GM12878 (cell line): Measurements from ENCODE around the gene LSAMP. TPM values are rescaled to one million over a fixed set of nuclear protein-coding genes. Genes with fewer than 3 reads are reported as not detected.

Experiments used
- ATAC-seq: fragments of 200-7000 bp; cut with Tn5 transposase; 3 replicates; pipeline ENCODE4 v1.9.1; 2020; ENCODE audit warnings: mild to moderate bottlenecking, moderate library complexity
- BruUV-seq: library from RNA; stranded (reverse); fragments of 400-500 nt; replicated peaks from 2 replicates; lab custom pipeline; 2021; lab: Mats Ljungman, UMichigan
- CTCF ChIA-PET: fragments of 300-600 bp; sonication (Branson Sonifier 250); formaldehyde crosslinking; extraction: SDS; loops from one replicate; lab custom pipeline; 2021; ENCODE audit warnings: inconsistent platforms; lab: Yijun Ruan, JAX
- POLR2A ChIA-PET: fragments of 350-600 bp; formaldehyde crosslinking; extraction: SDS; loops from one replicate; lab custom pipeline; 2021; ENCODE audit warnings: inconsistent platforms; lab: Charles Lee
- RAD21 ChIA-PET: fragments of 300-600 bp; sonication (Branson Sonifier 250); formaldehyde crosslinking; loops from one replicate; lab custom pipeline; 2023; ENCODE audit warnings: antibody characterized with exemption; ENCODE audit not compliant: unreplicated experiment; lab: Charles Lee
- SMC1A ChIA-PET: fragments of 300-600 bp; sonication (Branson Sonifier 250); formaldehyde crosslinking; loops from one replicate; lab custom pipeline; 2023; ENCODE audit not compliant: unreplicated experiment, uncharacterized antibody; lab: Charles Lee
- DNase-seq: peaks from one replicate; pipeline ENCODE4 v3.0.0-alpha.2; 2011; ENCODE audit warnings: low read depth, low spot score
- FAIRE-seq: peaks from 3 replicates; lab custom pipeline; 2011; peaks lifted over from hg19 to GRCh38; lab: Jason Lieb, UNC
- H2AFZ ChIP-seq: 2 replicates; pipeline ENCODE4 v1.6.0; 2011; ENCODE audit warnings: low read depth, low read length, control low read depth; ENCODE audit not compliant: control insufficient read depth
- H3K27ac ChIP-seq: 2 replicates; pipeline ENCODE4 v1.5.1; 2011; ENCODE audit warnings: control low read depth; ENCODE audit not compliant: control insufficient read depth, insufficient read depth
- H3K27me3 ChIP-seq, 2 experiments: replicated peaks in 1 of 2; 2 replicates each; pipeline versions ENCODE4 v1.6.0 to v1.6.1; 2011; ENCODE audit warnings: low read length in 1 of 2; ENCODE audit not compliant: control insufficient read depth in 2 of 2, insufficient read depth in 2 of 2
- H3K36me3 ChIP-seq, 2 experiments: 2 replicates each; pipeline ENCODE4 v1.5.1; 2011; ENCODE audit warnings: low read length in 1 of 2; ENCODE audit not compliant: control insufficient read depth in 2 of 2, insufficient read depth in 2 of 2
- H3K4me1 ChIP-seq: 2 replicates; pipeline ENCODE4 v1.6.1; 2011; ENCODE audit warnings: mild to moderate bottlenecking, low read length, moderate library complexity, mixed read lengths; ENCODE audit not compliant: control insufficient read depth, insufficient read depth
- H3K4me2 ChIP-seq: 2 replicates; pipeline ENCODE4 v1.6.0; 2011; ENCODE audit warnings: control low read depth; ENCODE audit not compliant: control insufficient read depth, insufficient read depth
- H3K4me3 ChIP-seq: fragments of 200-600 bp; sonication (generic); 2 replicates; pipeline ENCODE4 v1.5.1; 2016
- H3K79me2 ChIP-seq: 2 replicates; pipeline ENCODE4 v1.6.0; 2011; ENCODE audit warnings: low read length; ENCODE audit not compliant: control insufficient read depth, insufficient read depth
- H3K9ac ChIP-seq: 2 replicates; pipeline ENCODE4 v1.8.0; 2011; ENCODE audit warnings: low read length, control low read depth, mixed read lengths; ENCODE audit not compliant: control insufficient read depth, insufficient read depth
- H3K9me3 ChIP-seq: replicated peaks from 3 replicates; pipeline ENCODE4 v1.5.1; 2011; ENCODE audit warnings: mild to moderate bottlenecking, low read length; ENCODE audit not compliant: control insufficient read depth, insufficient read depth
- H4K20me1 ChIP-seq: 2 replicates; pipeline ENCODE4 v1.6.0; 2011; ENCODE audit not compliant: control insufficient read depth, insufficient read depth
- ZNF622 ChIP-seq: fragments of 450-650 bp; IDR thresholded peaks from 2 replicates; pipeline ENCODE4 v1.6.1; 2017; ENCODE audit warnings: mild to moderate bottlenecking, inconsistent platforms
- WGBS: methylation state at CpG from one replicate; pipeline ENCODE4 v1.1.6; 2016; ENCODE audit warnings: low lambda C conversion rate; ENCODE audit not compliant: insufficient replicate concordance, insufficient coverage; ENCODE audit errors: missing lambda C conversion rate; 5-methylcytosine and 5-hydroxymethylcytosine counted together
- in situ Hi-C: fragments of 300-500 bp; cut with MboI; formaldehyde crosslinking; loops from 9 replicates; pipeline ENCODE4 v1.14.3; 2018; ENCODE audit warnings: mixed read lengths
- intact Hi-C: fragments of 100-400 bp; cut with micrococcal nuclease; formaldehyde crosslinking; loops from one replicate; pipeline ENCODE4 v1.14.2; 2022; ENCODE audit not compliant: unreplicated experiment
- polyA plus RNA-seq, 11 experiments: library from polyadenylated mRNA; depleted of rRNA in 4 of 11; unstranded in 6 of 11; stranded (reverse) in 5 of 11; fragments of >200 nt; fragmentation: Nextera tagmentation in 4 of 11; fragmentation: Illumina TruSeq in 1 of 11; extraction: Ambion mirVana in 4 of 11; extraction: Trizol in 1 of 11; gene quantifications; 1 replicate in 1 of 11; 2 replicates in 10 of 11; pipeline versions ENCODE4 v1.2.1 to v1.2.3, GENCODE V29; 2011 to 2016; ENCODE audit warnings: inconsistent platforms in 2 of 11, missing spikeins in 2 of 11, low read depth in 1 of 11
- total RNA-seq, 4 experiments: library from RNA; depleted of rRNA in 3 of 4; stranded (reverse); fragments of >200 nt in 3 of 4; fragmentation: Illumina TruSeq in 1 of 4; extraction: Trizol in 1 of 4; gene quantifications; 2 replicates each; pipeline versions ENCODE4 v1.2.1 to v1.2.3, GENCODE V29; 2013 to 2021
- TF ChIP-seq, protein P1 (sequence below): fragments of 450-650 bp; IDR thresholded peaks from 2 replicates; pipeline ENCODE4 v1.6.1; 2014; ENCODE audit warnings: mild to moderate bottlenecking
- TF ChIP-seq, protein P2 (sequence below): IDR thresholded peaks from 2 replicates; pipeline ENCODE4 v1.6.1; 2012; ENCODE audit warnings: low read length, inconsistent platforms

The LSAMP gene
- total and polyA plus RNA-seq, 10 of the 15 experiments (the other 5 are each of a cell fraction or from before 2014, with no cell fraction given), result 2.0 to 12.7 (median 6.5) TPM

GRCh38 chr3:116129187-116129946 lies 315.9 kb downstream of the LSAMP start:
- ChIA-PET SMC1A (interaction anchor here (1.4 kb wide), 1 partner anchor 345 kb away, joined by 4 read pairs; no protein-coding TSS in a partner anchor), POLR2A (no interaction called here)

More at GRCh38 chr3:116129187-116129946, 315.9 kb downstream of the LSAMP start:
- no peak for FAIRE-seq
- Histone ChIP-seq H3K9ac (no peak overlapping the region), H4K20me1 (no peaks in the 10 kb centered on the region)
- CTCF ChIA-PET, result interaction anchor here (1.9 kb wide), 1 partner anchor 9 kb away, joined by 4 read pairs; no protein-coding TSS in a partner anchor
- BruUV-seq, result no TSS peak
- no peak for TF ChIP-seq ZNF622
- TF ChIP-seq, protein P1, sequence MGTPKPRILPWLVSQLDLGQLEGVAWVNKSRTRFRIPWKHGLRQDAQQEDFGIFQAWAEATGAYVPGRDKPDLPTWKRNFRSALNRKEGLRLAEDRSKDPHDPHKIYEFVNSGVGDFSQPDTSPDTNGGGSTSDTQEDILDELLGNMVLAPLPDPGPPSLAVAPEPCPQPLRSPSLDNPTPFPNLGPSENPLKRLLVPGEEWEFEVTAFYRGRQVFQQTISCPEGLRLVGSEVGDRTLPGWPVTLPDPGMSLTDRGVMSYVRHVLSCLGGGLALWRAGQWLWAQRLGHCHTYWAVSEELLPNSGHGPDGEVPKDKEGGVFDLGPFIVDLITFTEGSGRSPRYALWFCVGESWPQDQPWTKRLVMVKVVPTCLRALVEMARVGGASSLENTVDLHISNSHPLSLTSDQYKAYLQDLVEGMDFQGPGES, result no peak
- TF ChIP-seq, protein P2, sequence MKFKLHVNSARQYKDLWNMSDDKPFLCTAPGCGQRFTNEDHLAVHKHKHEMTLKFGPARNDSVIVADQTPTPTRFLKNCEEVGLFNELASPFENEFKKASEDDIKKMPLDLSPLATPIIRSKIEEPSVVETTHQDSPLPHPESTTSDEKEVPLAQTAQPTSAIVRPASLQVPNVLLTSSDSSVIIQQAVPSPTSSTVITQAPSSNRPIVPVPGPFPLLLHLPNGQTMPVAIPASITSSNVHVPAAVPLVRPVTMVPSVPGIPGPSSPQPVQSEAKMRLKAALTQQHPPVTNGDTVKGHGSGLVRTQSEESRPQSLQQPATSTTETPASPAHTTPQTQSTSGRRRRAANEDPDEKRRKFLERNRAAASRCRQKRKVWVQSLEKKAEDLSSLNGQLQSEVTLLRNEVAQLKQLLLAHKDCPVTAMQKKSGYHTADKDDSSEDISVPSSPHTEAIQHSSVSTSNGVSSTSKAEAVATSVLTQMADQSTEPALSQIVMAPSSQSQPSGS, result no peak
- TF ChIP-seq, all 136 proteins: peak for 0
- Histone ChIP-seq H3K27ac (no peak overlapping the region), H3K9me3 (no peaks in the 10 kb centered on the region), H3K4me2 (no peak overlapping the region), H2AFZ (no peak overlapping the region), H3K36me3 (no peaks in the 10 kb centered on the region), H3K4me3 (no peak overlapping the region), H3K27me3 (no peaks in the 10 kb centered on the region), H3K79me2 (no peaks in the 10 kb centered on the region), H3K4me1 (no peaks in the 10 kb centered on the region)
- RAD21 ChIA-PET, result interaction anchor here (1.2 kb wide), 1 partner anchor 10 kb away, joined by 3 read pairs; no protein-coding TSS in a partner anchor
- DNase-seq, result no peak
- in situ Hi-C loops, result no loop called here
- WGBS, result 45% methylated on average over 5 of the region's 5 CpGs
- intact Hi-C loops, result no loop called here
- ATAC-seq, result no peak
